GM10248 (cell line): Measurements from ENCODE around the gene NOP53.
A peak's percentile ranks its signal among the peaks of the same experiment; 100 is the strongest.
"Not testable (repeated sequence)": the region's sequence is repeated elsewhere in the genome, so short reads cannot be mapped to it uniquely, and the experiment has no call there.

Experiments used
- CTCF ChIA-PET: fragments of 300-600 bp; sonication (Branson Sonifier 250); formaldehyde crosslinking; extraction: SDS; loops from one replicate; lab custom pipeline; 2021; ENCODE audit warnings: antibody characterized with exemption; lab: Yijun Ruan, JAX
- POLR2A ChIA-PET: fragments of 350-650 bp; sonication (Branson Sonifier 250); formaldehyde crosslinking; extraction: SDS; loops from one replicate; lab custom pipeline; 2020; ENCODE audit warnings: antibody characterized with exemption; lab: Yijun Ruan, JAX
- DNase-seq: peaks from one replicate; pipeline ENCODE4 v3.0.0; 2012; ENCODE audit errors: extremely low spot score
- TF ChIP-seq, protein P1 (sequence below): IDR thresholded peaks from 2 replicates; pipeline ENCODE4 v1.5.1; 2012; ENCODE audit warnings: mild to moderate bottlenecking, low read depth; ENCODE audit errors: extremely low read depth, missing control alignments, control extremely low read depth

Gene NOP53

DNA sequence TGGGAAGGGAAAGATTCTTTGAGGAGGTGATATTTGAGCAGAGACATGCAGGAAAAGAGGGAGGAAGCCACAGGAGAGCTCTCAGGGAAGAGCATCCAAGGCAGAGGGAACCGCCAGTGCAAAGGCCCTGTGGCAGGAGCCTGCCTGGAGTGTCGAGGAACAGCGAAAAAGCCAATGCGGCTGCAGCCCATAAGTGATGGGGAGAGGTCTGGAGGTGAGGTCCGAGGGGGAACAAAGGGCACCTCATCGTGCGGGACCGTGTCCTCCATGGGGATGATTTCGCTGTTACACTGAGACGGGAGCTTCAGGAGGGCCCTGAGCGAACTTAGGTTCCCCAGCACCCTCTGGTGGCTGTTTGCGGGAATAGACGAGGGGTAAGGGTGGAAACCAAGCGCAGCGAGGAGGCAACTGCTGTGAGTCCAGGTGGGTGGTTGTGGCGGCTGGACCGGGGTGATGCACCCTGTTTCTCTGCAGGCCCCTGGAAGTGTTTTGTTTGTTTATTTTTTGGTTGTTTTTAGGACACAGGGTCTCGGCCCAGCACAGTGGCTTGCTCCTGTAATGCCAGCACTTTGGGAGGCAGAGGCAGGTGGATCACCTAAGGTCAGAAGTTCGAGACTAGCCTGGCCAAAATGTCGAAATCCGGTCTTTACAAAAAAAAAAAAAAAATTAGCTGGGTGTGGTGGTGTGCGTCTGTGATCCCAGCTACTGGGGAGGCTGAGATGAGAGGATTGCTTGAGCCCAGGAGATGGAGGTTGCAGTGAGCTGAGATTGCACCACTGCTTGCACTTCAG is 38.0 kb upstream of the NOP53 start:
- TF ChIP-seq, protein P1, sequence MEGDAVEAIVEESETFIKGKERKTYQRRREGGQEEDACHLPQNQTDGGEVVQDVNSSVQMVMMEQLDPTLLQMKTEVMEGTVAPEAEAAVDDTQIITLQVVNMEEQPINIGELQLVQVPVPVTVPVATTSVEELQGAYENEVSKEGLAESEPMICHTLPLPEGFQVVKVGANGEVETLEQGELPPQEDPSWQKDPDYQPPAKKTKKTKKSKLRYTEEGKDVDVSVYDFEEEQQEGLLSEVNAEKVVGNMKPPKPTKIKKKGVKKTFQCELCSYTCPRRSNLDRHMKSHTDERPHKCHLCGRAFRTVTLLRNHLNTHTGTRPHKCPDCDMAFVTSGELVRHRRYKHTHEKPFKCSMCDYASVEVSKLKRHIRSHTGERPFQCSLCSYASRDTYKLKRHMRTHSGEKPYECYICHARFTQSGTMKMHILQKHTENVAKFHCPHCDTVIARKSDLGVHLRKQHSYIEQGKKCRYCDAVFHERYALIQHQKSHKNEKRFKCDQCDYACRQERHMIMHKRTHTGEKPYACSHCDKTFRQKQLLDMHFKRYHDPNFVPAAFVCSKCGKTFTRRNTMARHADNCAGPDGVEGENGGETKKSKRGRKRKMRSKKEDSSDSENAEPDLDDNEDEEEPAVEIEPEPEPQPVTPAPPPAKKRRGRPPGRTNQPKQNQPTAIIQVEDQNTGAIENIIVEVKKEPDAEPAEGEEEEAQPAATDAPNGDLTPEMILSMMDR: peak; percentile 66
- DNase-seq: peak; percentile 77
- ChIA-PET POLR2A (no interaction called here), CTCF (interaction anchor here (0.7 to 15.6 kb wide), 27 partner anchors 8 to 433 kb away, joined by 3 to 288 read pairs (median 3); partner anchors contain the start of genes INAFM1 and KPTN)

DNA sequence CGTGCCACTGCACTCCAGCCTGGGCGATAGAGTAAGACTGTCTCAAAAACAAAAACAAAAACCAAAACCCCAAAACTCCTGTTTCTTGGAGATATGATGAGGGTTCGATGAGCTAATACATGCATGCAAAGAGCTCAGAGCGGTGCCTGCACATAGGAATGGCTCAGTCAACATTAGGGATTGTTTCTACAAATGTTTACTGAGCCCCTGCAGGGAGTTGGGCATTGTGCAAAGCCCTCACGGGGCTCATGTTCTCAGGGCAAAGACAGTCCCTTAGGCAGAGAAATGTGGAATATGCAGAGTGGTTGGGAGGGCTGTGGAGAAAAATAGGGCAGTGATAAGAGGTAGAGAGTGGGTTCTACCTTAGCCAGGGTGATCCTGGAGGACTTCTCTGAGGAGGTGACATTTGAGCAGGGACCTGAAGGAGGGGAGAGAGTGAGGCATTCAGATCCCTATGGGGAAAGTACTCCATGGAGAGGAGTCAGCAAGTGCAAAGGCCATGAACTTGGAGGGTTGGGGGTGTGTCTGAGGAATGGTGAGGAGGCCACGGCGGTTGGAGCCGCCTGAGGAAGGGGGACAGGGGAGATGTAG is 33.6 kb upstream of the NOP53 start:
- no peak for DNase-seq
- POLR2A ChIA-PET: no interaction called here
- TF ChIP-seq, protein P1: no peak
- CTCF ChIA-PET: interaction anchor here (1.0 to 6.4 kb wide), 16 partner anchors 8 to 284 kb away, joined by 3 to 38 read pairs (median 5); partner anchors contain the start of genes KPTN and NOP53

DNA sequence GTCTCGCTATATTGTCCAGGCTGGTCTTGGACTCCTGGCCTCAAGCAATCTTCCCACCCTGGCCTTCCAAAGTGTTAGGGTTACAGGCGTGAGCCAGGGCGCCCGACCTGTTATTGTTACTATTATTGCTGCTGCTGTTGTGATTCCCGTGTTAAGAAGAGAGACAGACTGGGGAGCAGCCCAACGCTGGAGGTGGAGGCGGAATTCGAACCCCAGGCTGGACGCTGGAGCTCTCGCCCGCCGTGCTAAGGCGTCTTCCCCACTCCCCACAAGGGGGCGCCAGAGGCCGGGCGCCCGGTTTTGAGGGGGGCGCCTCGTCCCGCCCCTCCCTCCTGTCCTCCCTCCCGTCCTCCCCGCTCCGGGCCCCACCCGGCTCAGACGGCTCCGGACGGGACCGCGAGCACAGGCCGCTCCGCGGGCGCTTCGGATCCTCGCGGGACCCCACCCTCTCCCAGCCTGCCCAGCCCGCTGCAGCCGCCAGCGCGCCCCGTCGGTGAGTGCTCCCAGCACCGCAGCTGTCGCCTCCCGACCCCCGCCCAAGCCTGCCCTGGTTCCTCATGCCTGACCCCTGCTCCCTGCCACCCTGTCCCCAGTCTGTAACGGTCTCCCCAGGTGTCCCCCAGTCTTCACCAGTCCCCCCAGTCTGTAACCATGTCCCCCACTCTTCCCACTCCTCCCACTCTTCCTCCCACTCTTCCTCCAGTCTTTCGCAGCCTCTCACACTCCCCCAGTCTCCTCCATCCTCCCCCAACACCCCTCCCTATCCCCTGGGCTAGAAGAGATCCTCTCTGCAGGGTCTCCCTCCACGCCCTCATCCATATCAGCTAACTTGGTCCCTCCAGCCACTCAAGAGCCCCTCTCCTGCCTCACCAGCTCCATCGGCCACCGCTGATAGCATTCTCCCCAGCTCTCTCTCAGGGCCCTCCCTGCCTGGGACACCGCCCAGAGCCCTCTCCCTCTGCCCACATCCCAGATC is 32.0 kb upstream of the NOP53 start, which contains the start of gene EHD2:
Gene EHD2 (plus strand): TSS at position 377 of the 976 bp plus-strand sequence. CDS start 3,191 bp downstream, outside the sequence.
- CTCF ChIA-PET: interaction anchor here (0.5 to 4.0 kb wide), 29 partner anchors 9 to 418 kb away, joined by 3 to 36 read pairs (median 4); partner anchors contain the start of genes DHX34 and NOP53
- POLR2A ChIA-PET: no interaction called here
- TF ChIP-seq, protein P1: peak; percentile 59
- DNase-seq: peak; percentile 60

DNA sequence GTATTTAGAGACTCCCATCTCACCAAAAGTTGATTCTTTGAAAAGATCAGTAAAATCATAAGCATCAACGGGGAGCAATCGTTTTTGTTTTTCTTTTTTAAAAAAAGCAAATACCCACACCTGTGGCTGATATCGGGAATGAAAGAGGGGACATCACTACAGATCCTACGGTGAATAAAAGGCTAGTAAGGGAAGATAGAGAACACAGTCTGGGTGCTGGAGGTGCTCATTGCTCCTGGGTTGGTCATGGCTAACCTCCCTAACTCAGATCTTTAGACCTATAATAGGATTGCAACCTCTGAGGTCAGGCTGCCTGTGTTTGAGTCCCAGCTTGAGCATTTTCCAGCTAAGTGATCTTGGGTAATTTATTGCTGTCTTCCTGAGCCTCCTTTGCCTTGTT is 31.0 kb upstream of the NOP53 start:
- ChIA-PET CTCF (interaction anchor here (0.8 to 4.0 kb wide), 8 partner anchors 10 to 281 kb away, joined by 3 to 36 read pairs (median 3); no protein-coding TSS in a partner anchor), POLR2A (no interaction called here)
- DNase-seq: no peak
- TF ChIP-seq, protein P1: no peak

DNA sequence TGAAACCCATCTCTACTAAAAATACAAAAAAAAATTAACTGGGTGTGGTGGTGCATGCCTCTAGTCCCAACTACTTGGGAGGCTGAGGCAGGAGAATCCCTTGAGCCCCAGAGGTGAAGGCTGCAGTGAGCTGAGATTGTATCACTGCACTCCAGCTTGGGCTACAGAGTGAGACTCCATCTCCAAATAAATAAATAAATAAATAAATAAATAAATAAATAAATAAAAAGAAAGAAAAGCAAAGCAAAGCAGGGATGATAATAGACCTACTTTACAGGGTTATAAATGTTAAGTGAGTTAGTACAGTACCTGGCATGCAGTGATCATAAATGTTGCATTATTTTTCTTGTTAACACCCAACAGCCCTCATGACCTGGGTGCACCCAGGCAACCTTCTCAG is 30.5 kb upstream of the NOP53 start:
- DNase-seq, POLR2A ChIA-PET: not testable (repeated sequence)
- CTCF ChIA-PET: interaction anchor here (0.8 to 4.0 kb wide), 8 partner anchors 8 to 282 kb away, joined by 3 to 36 read pairs (median 3); no protein-coding TSS in a partner anchor

DNA sequence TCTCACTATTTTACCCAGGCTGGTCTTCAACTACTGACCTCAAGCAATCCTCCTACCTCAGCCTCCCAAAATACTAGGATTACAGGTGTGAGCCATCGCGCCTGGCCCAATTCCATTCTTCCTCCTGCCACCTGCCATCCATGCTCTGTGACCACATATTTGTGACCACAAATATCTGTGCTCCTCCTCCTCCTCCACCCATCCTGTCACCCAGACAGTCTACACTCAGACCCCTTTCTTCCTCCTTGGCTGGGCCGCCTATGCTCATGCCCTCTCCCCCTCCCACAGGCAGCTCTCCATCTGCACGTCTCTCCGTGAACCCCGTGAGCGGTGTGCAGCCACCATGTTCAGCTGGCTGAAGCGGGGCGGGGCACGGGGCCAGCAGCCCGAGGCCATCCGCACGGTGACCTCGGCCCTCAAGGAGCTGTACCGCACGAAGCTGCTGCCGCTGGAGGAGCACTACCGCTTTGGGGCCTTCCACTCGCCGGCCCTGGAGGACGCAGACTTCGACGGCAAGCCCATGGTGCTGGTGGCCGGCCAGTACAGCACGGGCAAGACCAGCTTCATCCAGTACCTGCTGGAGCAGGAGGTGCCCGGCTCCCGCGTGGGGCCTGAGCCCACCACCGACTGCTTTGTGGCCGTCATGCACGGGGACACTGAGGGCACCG is 28.9 kb upstream of the NOP53 start:
- POLR2A ChIA-PET: no interaction called here
- TF ChIP-seq, protein P1: no peak
- CTCF ChIA-PET: interaction anchor here (1.0 kb wide), 1 partner anchor 280 kb away, joined by 3 read pairs; no protein-coding TSS in a partner anchor
- DNase-seq: no peak

DNA sequence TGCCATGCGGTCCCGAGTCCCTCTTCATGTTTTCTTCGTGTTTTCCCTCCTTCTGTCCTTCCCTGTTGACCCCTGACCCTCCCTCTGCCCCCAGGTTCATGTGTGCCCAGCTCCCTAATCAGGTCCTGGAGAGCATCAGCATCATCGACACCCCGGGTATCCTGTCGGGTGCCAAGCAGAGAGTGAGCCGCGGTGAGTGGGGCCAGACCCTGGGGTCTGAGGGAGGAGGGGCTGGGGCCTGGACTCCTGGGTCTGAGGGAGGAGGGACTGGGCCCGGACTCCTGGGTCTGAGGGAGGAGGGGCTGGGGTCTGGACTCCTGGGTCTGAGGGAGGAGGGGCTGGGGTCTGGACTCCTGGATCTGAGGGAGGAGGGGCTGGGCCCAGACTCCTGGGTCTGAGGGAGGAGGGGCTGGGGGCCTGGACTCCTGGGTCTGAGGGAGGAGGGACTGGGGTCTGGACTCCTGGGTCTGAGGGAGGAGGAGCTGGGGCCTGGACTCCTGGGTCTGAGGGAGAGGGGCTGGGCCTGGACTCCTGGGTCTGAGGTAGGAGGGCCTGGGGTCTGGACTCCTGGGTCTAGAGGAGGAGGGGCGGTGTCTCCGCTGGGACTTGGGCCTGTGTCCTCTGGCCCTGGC is 26.8 kb upstream of the NOP53 start:
- ChIA-PET POLR2A (interaction anchor here (0.7 kb wide), 1 partner anchor 24 kb away, joined by 5 read pairs; no protein-coding TSS in a partner anchor), CTCF (interaction anchor here (0.9 to 1.0 kb wide), 2 partner anchors 11 to 328 kb away, joined by 3 to 4 read pairs; no protein-coding TSS in a partner anchor)
- DNase-seq: not testable (repeated sequence)
